Spleen (tissue), 11 donors: ENCODE results near the gene SPATA16. TPM values are rescaled to one million over a fixed set of nuclear protein-coding genes. Genes with fewer than 3 reads are reported as not detected.

Source experiments
- DNase-seq: peaks from one replicate; pipeline ENCODE4 v3.0.0-alpha.2; 2020
- H3K27ac ChIP-seq, 8 donors: fragments of 200-600 bp; sonication (generic) in 7 of 8; 1 replicate in 4 of 8; 2 replicates in 4 of 8; pipeline versions ENCODE4 v1.5.0 to v1.8.0; 2016 to 2021; ENCODE audit warnings: inconsistent platforms in 4 of 8, mild to moderate bottlenecking in 4 of 8, moderate library complexity in 1 of 8
- H3K27me3 ChIP-seq, 7 donors: fragments of 200-600 bp; sonication (generic) in 6 of 7; replicated peaks in 1 of 7; 1 replicate in 4 of 7; 2 replicates in 3 of 7; pipeline versions ENCODE4 v1.5.0 to v1.8.0; 2016 to 2021; ENCODE audit warnings: inconsistent platforms in 3 of 7, mild to moderate bottlenecking in 1 of 7
- H3K36me3 ChIP-seq, 6 donors: fragments of 200-600 bp; sonication (generic) in 5 of 6; 1 replicate in 4 of 6; 2 replicates in 2 of 6; pipeline versions ENCODE4 v1.5.0 to v1.8.0; 2016 to 2021; ENCODE audit warnings: inconsistent platforms in 2 of 6
- H3K4me1 ChIP-seq, 6 donors: fragments of 200-600 bp; sonication (generic) in 5 of 6; 1 replicate in 3 of 6; 2 replicates in 3 of 6; pipeline versions ENCODE4 v1.5.0 to v1.8.0; 2016 to 2021; ENCODE audit warnings: inconsistent platforms in 3 of 6
- H3K4me3 ChIP-seq, 8 donors: fragments of 200-600 bp; sonication (generic) in 7 of 8; 1 replicate in 4 of 8; 2 replicates in 4 of 8; pipeline versions ENCODE4 v1.5.0 to v1.8.0; 2016 to 2021; ENCODE audit warnings: inconsistent platforms in 4 of 8, mild to moderate bottlenecking in 4 of 8, moderate library complexity in 2 of 8
- H3K9me3 ChIP-seq, 8 donors: fragments of 200-600 bp; sonication (generic) in 7 of 8; 1 replicate in 4 of 8; 2 replicates in 4 of 8; pipeline versions ENCODE4 v1.5.0 to v1.8.0; 2016 to 2021; ENCODE audit warnings: inconsistent platforms in 4 of 8
- CTCF ChIP-seq, 11 experiments: fragments of 200-600 bp in 7 of 11; fragments of 450-650 bp in 4 of 11; sonication (generic) in 4 of 11; IDR thresholded peaks in 8 of 11; conservative IDR thresholded peaks in 3 of 11; 1 replicate in 7 of 11; 2 replicates in 4 of 11; pipeline versions ENCODE4 v1.4.0 to v1.8.0; 2016 to 2021; ENCODE audit warnings: antibody characterized with exemption in 11 of 11, inconsistent platforms in 4 of 11, mild to moderate bottlenecking in 1 of 11
- POLR2A ChIP-seq, 3 donors: fragments of 450-650 bp; IDR thresholded peaks; one replicate each; pipeline ENCODE4 v1.5.1; 2017; ENCODE audit warnings: antibody characterized with exemption in 3 of 3, mild to moderate bottlenecking in 1 of 3
- POLR2AphosphoS5 ChIP-seq, 3 donors: sonication (generic); formaldehyde crosslinking; IDR thresholded peaks; one replicate each; pipeline ENCODE4 v1.5.1; 2017; ENCODE audit warnings: antibody characterized with exemption in 3 of 3
- WGBS, 5 donors: extraction: QIAGEN DNeasy Blood & Tissue Kit in 3 of 5; methylation state at CpG; one replicate each; pipeline versions ENCODE4 v1.1.5 to v1.1.7; 2013 to 2018; 5-methylcytosine and 5-hydroxymethylcytosine counted together
- intact Hi-C: fragments of 100-400 bp; cut with DNase I; formaldehyde crosslinking; loops from one replicate; pipeline ENCODE4 v1.15.0; 2023; ENCODE audit warnings: low total_unique reads
- polyA plus RNA-seq, 3 donors: library from polyadenylated mRNA; stranded (reverse); fragments of 200-250 nt; gene quantifications; one replicate each; pipeline ENCODE4 v1.2.1, GENCODE V29; 2013
- total RNA-seq, 7 donors: library from RNA; depleted of rRNA in 3 of 7; stranded (reverse); fragments of >200 nt in 3 of 7; fragmentation: NEBNext Ultra II Directional in 4 of 7; extraction: Animal tissue kit (Norgen Biotek cat#: 25700) in 4 of 7; gene quantifications; one replicate each; pipeline versions ENCODE4 v1.1.0 to v1.2.1, GENCODE V29; 2016 to 2021
- donor health status: healthy with polysubstance abuse.
- donor health status: DM: no; HTN: no; CAD: no; lungs with moderate emphysema.
- donor health status: DM: no; HTN: no; CAD: no.
- donor health status: Bipolar disorder and iron deficiency.
- donor health status: healthy.
- donor health status: DM: no; HTN: no; CAD: no.
- donor health status: DM: yes; HTN: yes; CAD: no.

Gene SPATA16
- total and polyA plus RNA-seq, 10 donors: not detected

DNA sequence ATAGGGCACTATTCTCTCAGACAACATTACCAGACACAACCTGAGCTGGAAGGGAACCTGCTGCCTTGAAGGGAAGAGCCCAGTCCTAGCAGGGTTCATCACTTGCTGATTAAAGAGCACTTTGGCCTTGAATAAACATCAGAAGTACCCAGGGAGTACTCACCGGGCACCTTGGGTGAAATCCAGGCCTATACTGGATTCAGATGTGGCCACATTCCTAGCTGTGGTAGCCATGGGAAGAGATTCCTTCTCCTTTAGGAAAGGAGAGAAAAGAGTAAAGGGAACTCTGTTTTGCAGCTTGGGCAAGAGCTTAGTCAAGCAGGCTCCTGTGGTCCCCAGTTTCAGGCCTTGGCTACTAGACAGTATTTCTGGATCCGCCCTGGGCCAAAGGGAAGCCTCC, 195.0 kb downstream of the SPATA16 start:
- Histone ChIP-seq H3K27ac (no peak overlapping the region), H3K36me3 (no peaks in the 10 kb centered on the region), H3K4me1 (no peaks in the 10 kb centered on the region), H3K4me3 (no peak overlapping the region), H3K27me3 (no peaks in the 10 kb centered on the region), H3K9me3 (peaks cover 0 to 9% (median 0%) of the 10 kb centered on the region in 8 donors)
- intact Hi-C loops: no loop called here
- TF ChIP-seq POLR2AphosphoS5 (IDR thresholded peaks at IDR 0.05) (no peak), CTCF (IDR thresholded peaks at IDR 0.05 in 8 of 11, conservative IDR thresholded peaks at IDR 0.05 in 3 of 11) (no peak), POLR2A (IDR thresholded peaks at IDR 0.05) (no peak)
- WGBS, 5 donors: 78 to 96% (median 88%) methylated on average over 2 of the region's 2 CpGs
- DNase-seq: no peak

DNA sequence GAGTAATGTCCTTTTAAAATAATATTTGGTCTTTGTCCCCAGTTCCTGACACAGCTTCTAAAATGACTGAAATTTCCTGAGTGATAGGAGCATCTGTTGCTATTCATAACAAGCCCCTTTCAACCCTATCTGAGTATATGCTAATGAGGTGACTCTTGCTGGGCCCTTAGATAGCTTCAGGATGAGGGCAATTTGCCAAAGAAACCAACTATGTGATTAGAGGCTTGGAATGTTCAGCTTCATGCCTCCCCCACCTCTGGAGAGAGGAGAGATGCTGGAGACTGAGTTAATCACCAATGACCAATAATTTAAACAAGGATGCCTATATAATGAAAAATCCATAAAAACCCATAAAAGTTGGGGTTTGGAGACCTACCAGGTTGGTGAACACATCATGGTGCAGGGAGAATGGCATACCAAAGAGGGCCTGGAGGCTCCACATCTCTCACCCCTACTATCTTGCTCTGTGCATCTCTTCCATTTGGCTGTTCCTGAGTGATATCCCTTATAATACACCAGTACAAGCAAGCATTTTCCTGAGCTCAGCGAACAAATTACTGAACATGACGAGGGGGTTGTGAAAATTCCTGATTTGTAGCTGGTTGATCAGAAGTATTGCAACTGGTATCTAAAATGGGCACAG, 201.3 kb downstream of the SPATA16 start:
- TF ChIP-seq POLR2A (IDR thresholded peaks at IDR 0.05) (no peak), POLR2AphosphoS5 (IDR thresholded peaks at IDR 0.05) (no peak), CTCF (IDR thresholded peaks at IDR 0.05 in 8 of 11, conservative IDR thresholded peaks at IDR 0.05 in 3 of 11) (no peak)
- no peaks in the 10 kb centered on the region for H3K4me1 ChIP-seq
- H3K4me3 ChIP-seq: no peak overlapping the region
- no peak for DNase-seq
- no peaks in the 10 kb centered on the region for H3K9me3 ChIP-seq
- intact Hi-C loops: no loop called here
- H3K36me3 ChIP-seq: no peaks in the 10 kb centered on the region
- H3K27me3 ChIP-seq: no peaks in the 10 kb centered on the region
- no peak overlapping the region for H3K27ac ChIP-seq
- 75 to 84% (median 79%) methylated on average over 2 of the region's 2 CpGs for WGBS, 5 donors

DNA sequence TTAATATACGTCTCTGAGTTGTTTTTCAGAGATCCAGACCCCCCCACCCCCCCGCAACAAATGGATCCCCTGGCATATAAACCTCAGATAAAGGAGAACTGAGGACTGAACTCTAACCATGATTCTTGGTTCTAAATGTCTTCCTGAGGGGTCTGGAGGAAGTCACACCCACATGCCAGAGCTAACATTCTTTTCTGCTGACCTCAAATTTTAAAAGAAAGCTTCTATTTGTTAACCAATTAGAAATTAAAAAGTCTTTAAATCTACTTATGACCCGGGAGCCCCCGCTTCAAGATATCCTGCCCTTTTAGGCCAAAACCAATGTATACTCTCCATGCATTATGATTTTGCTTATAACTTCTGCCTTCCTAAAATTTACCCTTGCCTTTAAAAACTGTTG, 202.2 kb downstream of the SPATA16 start:
- intact Hi-C loops: no loop called here
- no peak for DNase-seq
- 67 to 79% (median 70%) methylated on average over 4 of the region's 4 CpGs for WGBS, 5 donors
- Histone ChIP-seq H3K36me3 (no peaks in the 10 kb centered on the region), H3K27ac (no peak overlapping the region), H3K27me3 (no peaks in the 10 kb centered on the region), H3K4me1 (no peaks in the 10 kb centered on the region), H3K9me3 (no peaks in the 10 kb centered on the region), H3K4me3 (no peak overlapping the region)
- no peak for TF ChIP-seq CTCF (IDR thresholded peaks at IDR 0.05 in 8 of 11, conservative IDR thresholded peaks at IDR 0.05 in 3 of 11)
- TF ChIP-seq POLR2AphosphoS5 (IDR thresholded peaks at IDR 0.05): no peak
- TF ChIP-seq POLR2A (IDR thresholded peaks at IDR 0.05): no peak

DNA sequence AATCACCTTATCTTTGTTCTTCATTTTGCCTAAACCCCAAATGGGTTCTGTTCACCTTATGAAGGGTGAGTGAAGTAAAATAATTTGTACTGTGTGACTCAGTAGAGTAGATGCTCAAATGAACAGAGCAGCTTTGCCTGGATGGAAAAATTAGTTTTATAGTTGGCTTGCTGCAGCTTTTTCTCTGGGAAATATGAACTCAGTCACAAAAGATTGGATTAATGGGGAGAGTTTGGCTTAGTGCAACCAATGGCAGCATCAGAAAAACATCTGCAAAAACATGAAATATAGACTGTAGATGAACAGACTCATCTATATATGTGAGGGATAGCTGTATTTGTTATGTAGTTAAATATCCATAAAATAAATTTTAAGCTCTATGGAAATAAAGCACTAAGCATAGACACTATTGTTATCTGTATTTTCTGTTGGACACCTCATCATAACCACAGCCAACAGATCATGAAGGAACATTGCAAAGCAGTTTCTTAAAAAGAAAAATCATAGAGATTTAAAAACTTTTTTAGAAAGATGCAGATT, 209.2 kb downstream of the SPATA16 start:
- Histone ChIP-seq H3K27me3 (no peaks in the 10 kb centered on the region), H3K4me1 (no peaks in the 10 kb centered on the region), H3K4me3 (no peak overlapping the region), H3K27ac (no peak overlapping the region), H3K9me3 (no peaks in the 10 kb centered on the region), H3K36me3 (no peaks in the 10 kb centered on the region)
- intact Hi-C loops: no loop called here
- DNase-seq: no peak
- no peak for TF ChIP-seq POLR2A (IDR thresholded peaks at IDR 0.05)
